Stimulated activated CD4-positive, alpha-beta T cell treated with anti-CD3 and anti-CD28 coated beads, Interleukin-15, amount 100 ng/mL, for 1 hour (primary cell): ENCODE data around the gene LRBA.

ENCODE experiments used
- DNase-seq, 2 donors: peaks; one replicate each; pipeline ENCODE4 v3.0.0-alpha.2; 2020; ENCODE audit warnings: low read depth in 1 of 2, low spot score in 1 of 2

The LRBA gene

GRCh38 chr4:150224896-150225591 is 790.0 kb downstream of the LRBA start:
- DNase-seq, result no peak

GRCh38 chr4:150219841-150220240 is 795.2 kb downstream of the LRBA start:
- no peak for DNase-seq

GRCh38 chr4:150218447-150218846 is 796.6 kb downstream of the LRBA start:
- no peak for DNase-seq

GRCh38 chr4:150217808-150218207 is 797.3 kb downstream of the LRBA start:
- no peak for DNase-seq

GRCh38 chr4:150217192-150217591 is 797.9 kb downstream of the LRBA start:
- no peak for DNase-seq

GRCh38 chr4:150216726-150217125 is 798.4 kb downstream of the LRBA start:
- no peak for DNase-seq

GRCh38 chr4:150215601-150216000 is 799.5 kb downstream of the LRBA start:
- DNase-seq, result no peak
